ENCODE data around the gene MOV10L1. TPM values are rescaled to one million over a fixed set of nuclear protein-coding genes. Genes with fewer than 3 reads are reported as not detected.

The MOV10L1 gene
- polyA plus RNA-seq, 1 donor from 2014 or later: not detected

- peaks cover 17% of the 10 kb centered on the region for H3K27me3 Mint-ChIP-seq
- no peaks in the 10 kb centered on the region for H3K36me3 Mint-ChIP-seq
- H3K9me3 Mint-ChIP-seq: no peaks in the 10 kb centered on the region
- H3K4me3 Mint-ChIP-seq: peak overlapping the region in 2 of 4 donors; percentile 25 to 63
- H3K27ac Mint-ChIP-seq: no peak overlapping the region
- H3K4me1 Mint-ChIP-seq: peaks cover 6 to 16% (median 12%) of the 10 kb centered on the region in 3 donors
These were observed 82.2 kb downstream of the MOV10L1 start for GRCh38 chr22:50171965-50172421.

GRCh38 chr22:50173311-50173982 lies 83.6 kb downstream of the MOV10L1 start:
- H3K4me1 Mint-ChIP-seq: peaks cover 6 to 20% (median 13%) of the 10 kb centered on the region in 3 donors
- H3K9me3 Mint-ChIP-seq: no peaks in the 10 kb centered on the region
- H3K27ac Mint-ChIP-seq: peak overlapping the region; percentile 59 to 85 (median 80)
- peak overlapping the region in 3 of 4 donors; percentile 66 to 81 (median 76) for H3K4me3 Mint-ChIP-seq
- peaks cover 1% of the 10 kb centered on the region for H3K36me3 Mint-ChIP-seq
- peaks cover 13% of the 10 kb centered on the region for H3K27me3 Mint-ChIP-seq

GRCh38 chr22:50173983-50174355 lies 84.2 kb downstream of the MOV10L1 start:
- peaks cover 1% of the 10 kb centered on the region for H3K36me3 Mint-ChIP-seq
- H3K27ac Mint-ChIP-seq: no peak overlapping the region
- H3K9me3 Mint-ChIP-seq: no peaks in the 10 kb centered on the region
- peaks cover 6 to 17% (median 13%) of the 10 kb centered on the region in 3 donors for H3K4me1 Mint-ChIP-seq
- peak overlapping the region in 1 of 4 donors; percentile 66 for H3K4me3 Mint-ChIP-seq
- peaks cover 11% of the 10 kb centered on the region for H3K27me3 Mint-ChIP-seq

GRCh38 chr22:50174382-50175190 lies 84.8 kb downstream of the MOV10L1 start:
- H3K36me3 Mint-ChIP-seq: peaks cover 1% of the 10 kb centered on the region
- H3K27ac Mint-ChIP-seq: peak overlapping the region in 1 of 3 donors; percentile 75
- no peaks in the 10 kb centered on the region for H3K9me3 Mint-ChIP-seq
- peaks cover 10% of the 10 kb centered on the region for H3K27me3 Mint-ChIP-seq
- no peak overlapping the region for H3K4me3 Mint-ChIP-seq
- peaks cover 6 to 15% (median 14%) of the 10 kb centered on the region in 3 donors for H3K4me1 Mint-ChIP-seq

GRCh38 chr22:50175191-50175461 lies 85.3 kb downstream of the MOV10L1 start:
- H3K27ac Mint-ChIP-seq: peak overlapping the region in 2 of 3 donors; percentile 51 to 75
- peaks cover 12% of the 10 kb centered on the region for H3K27me3 Mint-ChIP-seq
- H3K4me3 Mint-ChIP-seq: no peak overlapping the region
- peaks cover 6 to 18% (median 17%) of the 10 kb centered on the region in 3 donors for H3K4me1 Mint-ChIP-seq
- peaks cover 1% of the 10 kb centered on the region for H3K36me3 Mint-ChIP-seq
- no peaks in the 10 kb centered on the region for H3K9me3 Mint-ChIP-seq

GRCh38 chr22:50175921-50176849 lies 86.4 kb downstream of the MOV10L1 start:
- peaks cover 9% of the 10 kb centered on the region for H3K27me3 Mint-ChIP-seq
- peak overlapping the region in 2 of 4 donors; percentile 52 to 63 for H3K4me3 Mint-ChIP-seq
- H3K27ac Mint-ChIP-seq: peak overlapping the region; percentile 51 to 57 (median 53)
- H3K4me1 Mint-ChIP-seq: peaks cover 6 to 20% (median 18%) of the 10 kb centered on the region in 3 donors
- no peaks in the 10 kb centered on the region for H3K9me3 Mint-ChIP-seq
- H3K36me3 Mint-ChIP-seq: peaks cover 1% of the 10 kb centered on the region

GRCh38 chr22:50176850-50177536 lies 87.2 kb downstream of the MOV10L1 start:
- no peak overlapping the region for H3K27ac Mint-ChIP-seq
- H3K27me3 Mint-ChIP-seq: peaks cover 7% of the 10 kb centered on the region
- no peaks in the 10 kb centered on the region for H3K9me3 Mint-ChIP-seq
- H3K4me1 Mint-ChIP-seq: peaks cover 6 to 20% (median 18%) of the 10 kb centered on the region in 3 donors
- H3K36me3 Mint-ChIP-seq: peaks cover 1% of the 10 kb centered on the region
- peak overlapping the region in 1 of 4 donors; percentile 63 for H3K4me3 Mint-ChIP-seq

- peaks cover 6 to 20% (median 18%) of the 10 kb centered on the region in 3 donors for H3K4me1 Mint-ChIP-seq
- peak overlapping the region in 1 of 4 donors; percentile 77 for H3K4me3 Mint-ChIP-seq
- peaks cover 7% of the 10 kb centered on the region for H3K27me3 Mint-ChIP-seq
- no peaks in the 10 kb centered on the region for H3K9me3 Mint-ChIP-seq
- H3K36me3 Mint-ChIP-seq: peaks cover 1% of the 10 kb centered on the region
- peak overlapping the region in 1 of 3 donors; percentile 80 for H3K27ac Mint-ChIP-seq
These were observed 88.0 kb downstream of the MOV10L1 start for GRCh38 chr22:50177537-50178470.

- Mint-ChIP-seq H3K27ac (no peak overlapping the region), H3K27me3 (peaks cover 7% of the 10 kb centered on the region), H3K4me3 (no peak overlapping the region), H3K4me1 (peaks cover under 1 to 15% (median 14%) of the 10 kb centered on the region in 3 donors), H3K36me3 (peaks cover 1% of the 10 kb centered on the region), H3K9me3 (no peaks in the 10 kb centered on the region)
These were observed 88.7 kb downstream of the MOV10L1 start for GRCh38 chr22:50178471-50178864.

- H3K4me1 Mint-ChIP-seq: peaks cover 0 to 15% (median 13%) of the 10 kb centered on the region in 3 donors
- H3K4me3 Mint-ChIP-seq: peak overlapping the region in 1 of 4 donors; percentile 16
- H3K27me3 Mint-ChIP-seq: peaks cover 7% of the 10 kb centered on the region
- peak overlapping the region; percentile 12 to 69 (median 36) for H3K27ac Mint-ChIP-seq
- H3K36me3 Mint-ChIP-seq: peaks cover 1% of the 10 kb centered on the region
- no peaks in the 10 kb centered on the region for H3K9me3 Mint-ChIP-seq
These were observed 89.4 kb downstream of the MOV10L1 start for GRCh38 chr22:50178871-50179869.

- Mint-ChIP-seq H3K36me3 (peaks cover 1% of the 10 kb centered on the region), H3K4me1 (peaks cover 0 to 18% (median 14%) of the 10 kb centered on the region in 3 donors), H3K27ac (peak overlapping the region in 2 of 3 donors; percentile 12 to 36), H3K27me3 (peaks cover 7% of the 10 kb centered on the region), H3K9me3 (no peaks in the 10 kb centered on the region), H3K4me3 (peak overlapping the region in 2 of 4 donors; percentile 16 to 67)
These were observed 90.3 kb downstream of the MOV10L1 start for GRCh38 chr22:50179937-50180726.

All from IgD-negative memory B cell (primary cell).